IPS-NIHi11 (cell line): ENCODE measurements around the gene MYO1H.
"Not testable (repeated sequence)": the region's sequence is repeated elsewhere in the genome, so short reads cannot be mapped to it uniquely, and the experiment has no call there.

Experiments
- DNase-seq: peaks from one replicate; pipeline ENCODE4 v3.0.0; 2012; ENCODE audit warnings: mixed read lengths, low spot score

The MYO1H gene

DNA sequence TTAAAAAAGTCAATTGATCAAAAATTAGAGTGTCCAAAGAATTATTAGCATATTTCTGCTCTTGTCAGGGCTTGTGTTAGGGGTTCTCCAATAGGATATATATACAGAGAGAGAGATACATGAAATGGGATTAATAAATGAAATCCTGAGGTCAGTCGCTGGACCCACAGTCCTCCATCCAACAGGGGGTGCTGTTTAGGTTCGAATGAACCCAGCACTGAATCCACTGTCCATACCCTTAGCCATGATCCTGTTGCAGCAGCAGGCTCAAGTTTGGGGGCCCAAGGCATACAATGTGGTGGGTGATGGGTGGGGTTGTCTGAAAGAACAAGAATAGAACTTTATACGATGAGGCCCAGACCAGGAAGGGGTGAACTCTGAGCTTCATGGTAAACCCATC, 780 bp upstream of the MYO1H start:
- no peak for DNase-seq

DNA sequence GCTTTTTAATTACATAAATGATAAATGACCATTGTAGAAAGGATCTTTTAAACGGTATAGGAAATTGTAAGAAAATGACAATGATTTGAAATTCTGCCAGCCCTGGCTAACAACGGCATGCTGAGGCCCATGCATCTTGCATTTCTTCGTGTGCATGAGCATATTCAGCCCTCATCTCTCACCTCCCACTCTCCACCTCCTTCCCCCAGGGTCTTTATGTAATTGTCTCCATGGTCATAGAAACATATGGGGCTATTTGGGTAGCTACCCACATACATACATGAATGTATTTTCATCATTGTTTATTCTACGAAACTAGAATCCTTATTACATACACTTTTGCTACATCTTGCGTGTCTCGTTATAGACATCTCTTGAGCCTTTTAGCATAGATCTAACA, 4.5 kb downstream of the MYO1H start:
- DNase-seq = no peak

DNA sequence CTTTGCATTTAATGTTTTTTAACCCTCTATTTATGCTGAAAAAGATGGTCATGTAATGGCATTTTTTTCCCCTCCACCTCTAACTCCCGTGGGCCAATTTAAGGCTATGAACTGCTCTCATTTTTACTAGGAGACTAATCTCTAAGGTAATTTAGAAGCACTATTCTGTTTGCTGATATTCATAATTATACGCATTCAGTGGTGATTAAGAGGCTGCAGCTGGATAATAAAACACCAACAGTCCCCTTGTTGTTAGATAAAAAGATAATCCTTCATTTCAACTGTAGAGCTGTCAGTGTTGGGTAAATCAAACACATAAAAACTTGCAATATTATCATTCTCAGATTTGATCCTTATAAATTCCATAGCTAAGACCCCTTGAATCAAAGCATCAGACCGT, 8.9 kb downstream of the MYO1H start:
- no peak for DNase-seq

DNA sequence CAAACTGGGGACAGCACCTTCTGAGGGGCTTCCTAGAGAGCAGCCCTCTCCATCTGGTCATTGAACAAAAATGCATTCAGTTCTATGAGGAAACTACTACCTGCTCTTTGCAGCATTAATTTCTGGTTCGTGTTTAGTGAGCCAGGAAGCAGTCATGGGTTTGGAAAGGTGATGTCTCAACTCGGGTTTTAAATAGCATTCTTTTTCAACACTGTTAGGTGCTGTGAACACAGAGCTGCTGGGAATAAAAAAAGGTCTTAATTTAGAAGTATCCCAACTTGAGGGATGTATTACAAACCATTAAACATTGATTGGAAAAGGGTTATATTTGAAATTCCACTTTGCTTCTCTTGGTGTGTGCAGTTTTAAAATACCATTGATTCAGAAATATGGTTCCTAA, 9.3 kb downstream of the MYO1H start:
- DNase-seq = no peak

DNA sequence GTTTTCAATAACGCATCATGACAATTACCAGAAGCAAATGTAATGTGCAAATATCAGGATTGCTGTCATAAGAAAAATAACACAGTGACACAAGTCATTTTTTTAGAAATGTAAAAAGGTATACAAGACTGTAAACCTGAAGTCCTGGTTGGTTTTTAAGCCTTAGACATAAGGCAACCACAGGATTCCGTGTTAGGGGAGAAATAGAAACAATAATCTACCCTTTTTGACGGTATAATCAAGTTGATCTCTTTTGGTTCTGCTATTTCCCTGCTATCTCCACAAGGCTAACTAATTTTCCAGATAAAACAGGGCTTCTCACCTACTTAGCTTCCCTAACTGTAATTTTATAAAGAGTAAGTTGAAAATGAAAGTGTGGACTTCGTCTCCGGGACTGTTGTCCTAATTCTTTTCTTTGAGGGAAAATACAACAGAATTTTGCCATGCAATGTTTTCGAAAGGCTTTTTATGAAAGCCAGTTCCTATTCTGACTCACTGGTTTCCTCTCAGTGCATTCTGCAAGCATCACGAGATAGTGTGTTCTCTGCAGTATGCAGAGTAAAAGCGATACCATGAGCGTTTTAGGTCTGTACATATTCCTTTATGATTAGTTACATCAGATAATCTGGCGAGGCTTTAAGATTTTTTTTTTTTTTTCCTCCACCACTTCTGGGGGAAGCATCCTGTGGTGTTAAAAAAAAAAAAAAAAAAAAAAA, 10.6 kb downstream of the MYO1H start:
- no peak for DNase-seq

DNA sequence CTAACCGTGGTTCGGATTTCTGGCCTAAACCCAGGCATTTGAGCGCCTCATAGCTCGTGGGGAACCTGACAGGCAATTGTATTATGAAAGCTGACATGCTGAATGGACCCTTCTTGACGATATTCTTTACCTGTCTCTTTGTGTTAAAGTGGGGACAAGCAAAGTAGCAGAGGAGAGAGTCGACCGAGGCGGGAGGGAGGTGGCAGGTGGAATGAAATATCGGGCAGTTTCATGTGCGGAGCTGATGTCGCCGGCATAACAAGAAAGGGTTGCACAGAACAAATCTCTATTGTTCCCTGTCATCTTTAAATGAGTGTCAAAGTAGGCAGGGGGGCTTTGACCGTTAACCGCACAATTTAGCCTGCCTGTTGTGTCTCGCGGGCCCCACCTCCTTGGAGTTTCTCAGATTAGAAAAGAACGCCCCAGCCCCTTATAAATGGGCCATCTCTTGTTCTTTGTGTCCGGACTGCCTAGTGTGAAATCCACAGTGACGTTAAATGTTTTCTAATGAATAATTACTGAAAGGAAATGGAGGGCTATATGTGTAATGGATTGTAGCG, 11.5 kb downstream of the MYO1H start:
- DNase-seq = no peak

DNA sequence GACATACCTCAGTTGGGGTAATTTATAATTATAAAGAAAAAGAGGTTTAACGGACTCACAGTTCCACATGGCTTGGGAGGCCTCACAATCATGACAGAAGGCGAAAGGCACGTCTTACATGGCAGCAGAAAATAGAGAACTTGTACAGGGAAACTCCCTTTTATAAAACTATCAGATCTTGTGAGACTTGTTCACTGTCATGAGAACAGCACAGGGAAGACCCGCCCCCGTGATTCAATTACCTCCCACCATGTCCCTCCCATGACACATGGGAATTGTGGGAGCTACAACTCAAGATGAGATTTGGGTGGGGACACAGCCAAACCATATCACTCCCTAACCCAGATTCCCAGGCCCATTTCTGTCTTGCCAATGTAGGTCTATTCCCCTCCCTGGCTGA, 22.1 kb downstream of the MYO1H start:
- no peak for DNase-seq

DNA sequence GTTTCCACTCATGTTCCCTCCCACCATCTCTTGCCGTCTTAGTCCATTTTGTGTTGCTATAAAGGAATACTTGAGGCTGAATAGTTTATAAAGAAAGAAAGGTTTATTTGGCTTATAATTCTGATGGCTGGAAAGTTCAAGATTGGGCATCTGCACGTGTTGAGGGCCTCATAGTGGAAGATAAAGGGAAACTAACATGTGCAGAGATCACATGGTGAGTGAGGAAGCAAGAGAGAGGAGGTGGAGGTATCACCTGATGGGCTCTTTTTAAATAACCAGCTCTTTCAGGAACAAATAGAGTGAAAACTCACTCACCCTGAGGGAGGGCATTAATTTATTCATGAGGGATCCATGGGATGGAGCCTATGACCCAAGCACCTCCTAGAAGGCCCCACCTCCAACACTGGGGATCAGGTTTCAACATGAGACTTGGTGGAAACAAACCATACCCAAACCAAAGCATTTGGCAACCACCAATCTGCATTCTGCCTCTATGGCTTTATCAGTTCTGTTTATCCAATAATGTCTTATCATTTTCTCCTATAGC, 29.5 kb downstream of the MYO1H start:
- peak; percentile 21 for DNase-seq

DNA sequence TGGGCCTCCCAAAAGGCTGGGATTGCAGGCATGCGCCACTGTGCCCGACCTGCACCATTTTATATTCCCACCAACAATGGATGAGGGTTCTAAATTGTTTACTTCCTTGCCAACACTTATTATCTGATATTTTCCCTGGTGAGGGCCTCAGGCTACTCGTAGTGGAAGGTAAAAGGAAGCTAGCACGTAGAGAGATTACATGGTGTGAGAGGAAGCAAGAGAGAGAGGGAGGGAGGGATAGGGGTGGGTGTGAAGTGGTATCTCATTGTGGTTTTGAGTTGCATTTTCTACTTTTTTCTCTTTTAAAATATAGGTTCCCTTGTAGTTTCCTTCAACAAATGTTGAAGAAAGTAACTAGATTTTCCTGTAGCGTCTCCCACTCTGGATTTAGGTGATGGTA, 30.9 kb downstream of the MYO1H start:
- DNase-seq = no peak

DNA sequence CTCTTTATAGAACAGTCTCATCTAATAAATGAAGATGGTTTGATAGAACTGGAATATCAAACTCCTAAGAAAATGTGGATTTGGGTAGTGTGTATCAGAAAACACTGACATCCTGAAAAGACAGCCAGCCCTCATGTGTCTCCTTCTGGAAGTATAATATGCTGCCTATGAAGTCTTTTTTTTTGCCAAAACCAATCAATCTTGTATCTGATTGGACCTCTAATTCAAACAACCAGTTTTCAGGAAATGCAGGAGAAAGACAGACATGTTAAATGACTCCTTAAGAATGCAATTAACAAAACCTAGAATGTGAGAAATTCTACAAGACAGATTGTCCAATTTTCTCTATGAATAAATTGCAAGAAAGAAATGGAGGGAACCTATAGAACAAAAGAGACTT, 34.3 kb downstream of the MYO1H start:
- DNase-seq = no peak

DNA sequence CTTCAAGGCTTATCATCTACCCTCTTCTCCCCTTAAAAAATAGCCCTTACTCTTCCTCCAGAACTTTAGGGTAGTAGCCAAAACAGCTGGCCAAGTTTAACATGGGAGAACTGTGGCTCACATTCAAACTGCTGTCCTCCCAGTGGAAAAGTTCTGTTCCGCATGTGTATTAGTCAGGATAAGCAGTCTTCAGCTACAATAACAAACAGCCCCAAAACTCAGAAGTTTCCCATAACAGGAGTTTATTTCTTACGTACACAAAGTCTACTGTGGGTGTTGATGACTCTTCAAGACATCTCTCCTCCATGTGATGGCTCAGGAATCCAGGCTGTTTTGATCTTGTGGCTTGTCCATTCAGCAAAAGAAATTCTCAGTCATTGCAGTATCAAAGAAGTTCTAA, 35.5 kb downstream of the MYO1H start:
- DNase-seq = no peak

DNA sequence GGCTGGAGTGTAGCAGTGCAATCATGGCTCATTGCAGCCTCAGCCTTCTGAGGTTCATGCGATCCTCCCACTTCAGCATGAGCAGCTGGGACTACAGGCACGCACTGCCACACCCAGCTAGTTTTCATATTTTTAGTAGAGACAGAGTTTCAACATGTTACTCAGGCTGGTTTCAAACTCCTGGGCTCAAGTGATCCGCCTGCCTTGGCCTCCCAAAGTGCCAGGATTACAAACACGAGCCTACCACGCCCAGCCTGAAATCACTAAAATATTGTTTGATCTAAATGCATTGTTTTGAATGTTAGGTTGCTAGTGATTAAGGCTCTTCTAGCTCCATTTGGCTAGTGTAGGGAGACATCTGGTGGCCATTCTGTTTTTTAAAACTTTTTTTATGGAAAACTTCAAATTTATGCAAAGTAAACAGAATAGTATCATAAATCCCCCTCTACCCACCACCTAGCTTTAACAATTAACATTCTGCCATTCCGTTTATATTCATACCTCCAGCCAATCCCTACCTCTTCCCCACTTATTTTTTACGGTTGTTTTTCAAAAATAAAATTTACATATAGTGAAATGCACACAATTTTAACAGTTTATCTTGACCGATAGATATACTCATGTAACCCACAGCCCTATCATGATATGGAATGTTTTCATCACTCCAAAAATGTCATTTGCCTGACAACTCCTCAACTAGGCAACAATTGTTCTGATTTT, 37.8 kb downstream of the MYO1H start:
- DNase-seq = peak; percentile 46

DNA sequence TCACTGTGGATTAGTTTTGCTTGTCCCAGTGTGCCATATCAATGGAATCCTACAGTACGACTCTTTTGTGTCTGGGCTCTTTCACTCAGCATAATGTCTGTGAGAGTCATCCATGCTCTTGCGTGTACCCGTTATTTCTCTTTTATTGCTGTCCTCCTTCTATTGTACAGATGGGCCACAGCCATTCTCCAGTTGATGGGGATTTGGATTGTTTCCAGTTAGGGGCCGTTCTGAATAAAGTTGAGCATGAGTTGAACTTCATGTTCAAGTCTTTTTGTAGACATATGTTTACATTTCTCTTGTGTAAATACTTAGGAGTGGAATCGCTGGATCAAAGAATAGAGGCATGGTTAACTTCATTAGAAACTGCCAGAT, 38.3 kb downstream of the MYO1H start:
- DNase-seq = no peak

DNA sequence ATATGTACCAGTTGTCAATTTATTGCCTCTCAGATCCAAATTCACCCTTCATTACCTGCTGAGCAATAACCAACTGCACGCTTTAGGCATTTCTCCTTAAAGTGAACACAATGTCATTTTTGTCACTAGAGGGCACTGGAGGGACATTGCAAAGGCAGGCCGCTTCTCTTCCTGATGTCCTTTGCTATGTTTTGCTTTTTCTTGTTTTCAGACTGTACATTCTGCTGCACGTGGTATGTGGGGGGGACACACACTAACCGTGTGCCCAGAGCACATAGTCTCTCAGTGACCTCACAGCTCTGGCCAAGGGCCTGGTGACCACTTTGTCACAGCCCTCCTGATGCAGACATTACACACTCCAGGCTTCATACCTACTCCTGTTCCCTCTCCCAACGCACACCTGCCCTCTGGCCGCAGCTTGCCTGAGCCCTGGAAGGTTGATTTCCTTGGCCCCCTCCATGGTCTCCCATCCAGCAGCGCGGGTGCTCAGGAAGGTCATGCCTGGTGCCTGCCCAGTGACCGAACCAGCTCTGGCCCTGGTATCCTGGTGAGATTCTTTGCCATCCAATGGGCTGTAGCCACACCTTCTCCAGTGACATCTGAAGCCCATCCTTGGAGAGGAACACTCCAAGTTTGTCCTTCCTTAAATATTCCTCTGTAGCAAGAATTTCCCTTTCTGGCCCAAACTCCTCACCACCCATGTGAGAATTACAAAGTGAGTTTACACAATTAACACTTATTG, 39.9 kb downstream of the MYO1H start:
- peak; percentile 45 for DNase-seq

DNA sequence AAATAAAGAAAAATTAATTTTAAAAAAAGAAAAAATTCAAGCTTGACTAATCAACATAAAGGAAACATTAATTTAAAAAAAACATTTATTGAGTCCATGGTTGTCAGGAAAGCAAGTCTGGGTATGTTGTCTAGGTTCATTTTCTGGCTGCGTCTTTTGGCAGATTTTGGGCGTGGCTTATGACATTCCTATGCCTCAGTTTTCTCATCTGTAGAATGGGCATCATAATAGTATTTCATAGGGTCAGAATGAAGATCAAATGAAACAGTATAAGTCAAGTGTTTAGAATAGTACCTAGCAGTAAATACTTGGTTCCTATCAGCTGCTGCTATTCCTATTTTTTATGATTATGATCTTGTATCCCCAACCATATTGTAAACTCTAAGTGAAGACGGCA, 40.5 kb downstream of the MYO1H start:
- no peak for DNase-seq

DNA sequence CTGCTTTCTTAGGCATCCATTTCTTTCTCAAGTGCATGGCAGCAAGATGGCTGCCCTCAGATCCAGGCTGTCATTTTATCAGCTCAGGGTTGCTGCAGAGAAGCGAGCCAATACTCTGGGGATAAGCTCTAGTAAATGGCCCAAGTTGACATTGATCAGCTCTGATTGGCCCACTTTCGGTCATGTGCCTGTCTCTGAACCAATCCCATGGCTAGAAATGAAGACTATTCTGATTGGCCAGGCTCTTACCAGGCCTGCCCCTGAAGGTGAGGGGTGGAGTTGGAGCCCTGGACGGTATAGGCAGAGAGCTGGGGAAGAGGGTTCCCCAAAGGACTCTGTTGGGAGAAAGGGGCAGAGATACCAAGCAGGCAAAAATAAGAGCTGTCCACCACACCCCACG, 41.4 kb downstream of the MYO1H start:
- peak; percentile 26 for DNase-seq

DNA sequence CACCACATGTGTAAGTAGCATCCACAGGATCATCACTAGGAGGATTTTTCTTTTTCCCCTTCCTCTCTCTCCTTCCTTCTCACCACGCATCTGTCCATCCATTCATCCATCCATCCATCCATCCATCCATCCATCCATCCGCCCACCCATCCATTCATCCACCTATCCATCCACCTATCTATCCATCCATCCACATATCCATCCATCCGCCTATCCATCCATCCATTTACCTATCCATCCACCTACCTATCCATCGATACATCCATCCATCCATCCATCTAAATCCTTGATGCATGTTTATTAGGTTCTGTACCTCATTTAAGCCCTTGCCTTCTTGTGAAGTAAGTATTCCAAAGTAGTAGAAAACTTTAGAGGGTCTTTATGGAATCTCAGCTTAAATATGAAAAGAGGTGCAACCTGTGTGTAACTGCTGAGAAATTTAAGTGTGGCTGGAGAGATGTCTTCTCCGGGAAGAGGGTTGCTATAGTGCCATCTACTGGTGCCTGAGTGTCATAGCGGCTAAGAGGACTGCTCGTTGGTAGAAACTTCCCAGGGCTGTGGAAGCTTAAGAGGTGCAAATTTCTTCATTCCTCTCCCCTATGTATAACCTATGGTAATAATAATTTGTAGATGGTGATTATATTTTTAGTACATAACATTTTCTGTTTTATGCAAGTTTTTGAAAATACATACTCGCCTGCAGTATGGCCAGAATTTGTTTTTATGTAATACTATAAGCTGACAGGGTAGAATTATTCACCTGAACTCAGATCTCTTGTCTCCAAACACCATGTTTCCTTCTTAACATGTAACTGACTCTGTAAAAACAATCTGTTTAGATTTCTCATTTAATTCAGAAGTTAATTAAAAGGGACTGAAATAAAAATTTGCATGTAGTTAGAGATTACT, 46.0 kb downstream of the MYO1H start:
- DNase-seq = peak; percentile 86

DNA sequence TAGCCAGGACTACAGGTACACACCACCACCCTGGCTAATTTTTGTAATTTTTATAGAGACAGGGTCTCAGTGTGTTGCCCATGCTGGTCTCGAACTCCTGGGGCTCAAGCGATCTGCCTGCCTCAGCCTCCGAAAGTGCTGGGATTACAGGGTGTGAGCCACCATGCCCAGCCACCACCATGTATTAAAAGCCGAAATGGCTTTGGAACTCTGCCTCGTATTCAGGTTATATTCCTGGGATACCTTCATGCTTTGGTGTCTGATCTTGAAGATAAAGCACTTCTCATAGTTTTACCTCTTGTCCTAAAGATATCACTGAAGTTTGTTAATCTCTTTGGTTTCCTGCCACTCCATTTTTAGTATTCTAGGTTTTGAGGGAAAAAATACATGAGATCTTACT, 47.2 kb downstream of the MYO1H start:
- no peak for DNase-seq

DNA sequence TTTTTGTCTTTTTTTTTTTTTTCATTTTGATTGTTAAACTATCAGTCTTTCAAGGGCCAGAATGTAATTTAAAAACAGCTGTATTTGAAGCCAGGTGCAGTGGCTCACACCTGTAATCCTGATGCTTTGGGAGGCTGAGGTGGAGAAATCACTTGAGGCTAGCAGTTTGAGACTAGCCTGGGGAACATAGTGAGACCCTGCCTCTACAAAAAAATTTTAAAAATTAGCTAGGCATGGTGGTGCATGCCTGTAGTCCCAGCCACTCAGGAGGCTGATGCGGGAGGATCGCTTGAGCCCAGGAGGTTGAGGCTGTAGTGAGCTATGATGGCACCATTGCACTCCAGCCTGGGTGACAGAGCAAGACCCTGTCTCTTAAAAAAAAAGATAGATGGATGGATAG, 57.1 kb downstream of the MYO1H start:
- not testable (repeated sequence) for DNase-seq

DNA sequence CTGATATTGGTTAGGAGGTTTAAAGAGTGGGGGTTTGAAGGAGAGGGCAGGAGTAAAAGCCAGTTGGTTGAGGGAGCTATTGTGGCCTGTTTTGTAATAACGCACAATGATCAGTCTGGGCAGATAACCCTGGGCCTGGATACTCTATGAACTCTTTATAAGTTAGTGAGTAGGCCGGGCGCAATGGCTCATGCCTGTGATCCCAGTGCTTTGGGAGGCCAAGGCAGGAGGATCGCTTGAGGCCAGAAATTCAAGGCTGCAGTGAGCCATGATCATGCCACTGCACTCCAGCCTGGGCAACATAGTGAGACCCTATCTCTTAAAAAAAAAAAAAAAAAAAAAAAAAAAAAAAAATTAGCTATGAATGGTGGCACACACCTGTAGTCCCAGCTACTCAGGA, 58.4 kb downstream of the MYO1H start:
- DNase-seq = not testable (repeated sequence)

DNA sequence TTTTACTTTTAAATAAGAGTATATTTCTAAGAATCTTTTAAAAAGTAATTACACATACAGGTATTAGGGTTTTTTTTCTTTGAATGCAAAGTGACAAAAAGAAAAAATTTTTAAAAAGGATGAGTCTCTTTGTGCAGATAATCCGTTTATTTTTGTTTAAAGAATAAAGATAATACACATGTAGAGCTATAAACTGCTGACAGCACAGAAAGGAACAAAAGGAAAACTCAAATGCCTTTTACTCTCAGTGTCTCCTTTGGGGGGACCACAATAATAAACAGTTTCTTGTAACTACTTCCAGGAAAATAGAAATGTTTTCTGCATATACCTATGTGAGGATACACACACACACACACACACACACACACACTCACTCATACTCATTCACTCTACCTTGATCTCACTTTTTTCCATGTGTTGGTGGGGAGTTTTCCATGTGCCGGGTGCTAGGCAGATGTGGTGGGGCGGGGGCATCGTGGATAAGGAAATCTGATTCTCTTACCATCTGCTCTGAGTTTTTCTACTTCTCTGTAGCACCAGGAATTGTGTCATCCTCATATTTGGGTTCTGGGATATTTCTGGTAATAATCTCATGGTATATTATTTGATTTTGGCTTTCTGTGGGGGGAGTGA, 71.3 kb downstream of the MYO1H start:
- DNase-seq = no peak
